Endothelial cell of umbilical vein (primary cell): ENCODE data around the gene MRNIP. TPM values are rescaled to one million over a fixed set of nuclear protein-coding genes. Genes with fewer than 3 reads are reported as not detected.

ENCODE experiments used
- BruUV-seq: library from RNA; stranded (reverse); fragments of 400-500 nt; replicated peaks from 2 replicates; lab custom pipeline; 2021; lab: Mats Ljungman, UMichigan
- CTCF ChIA-PET: fragments of 300-600, 350-600 bp; sonication (Branson Sonifier 250); formaldehyde crosslinking; loops from one replicate; lab custom pipeline; 2021; ENCODE audit warnings: antibody characterized with exemption, inconsistent platforms; lab: Charles Lee
- POLR2A ChIA-PET: fragments of 300-600, 350-600 bp; sonication (Branson Sonifier 250); formaldehyde crosslinking; loops from one replicate; lab custom pipeline; 2021; ENCODE audit warnings: antibody characterized with exemption, inconsistent platforms; lab: Charles Lee
- DNase-seq: peaks from one replicate; pipeline ENCODE4 v3.0.0-alpha.2; 2011; ENCODE audit warnings: low read depth, low spot score
- FAIRE-seq: peaks from 2 replicates; lab custom pipeline; 2011; peaks lifted over from hg19 to GRCh38; lab: Jason Lieb, UNC
- H2AFZ ChIP-seq: 2 replicates; pipeline ENCODE4 v1.6.0; 2012; ENCODE audit warnings: low read depth, low read length, control low read depth, inconsistent platforms
- H3K27ac ChIP-seq: 2 replicates; pipeline ENCODE4 v1.5.1; 2011; ENCODE audit warnings: low read depth, mild to moderate bottlenecking, control low read depth, low read length, moderate library complexity; ENCODE audit not compliant: insufficient read depth
- H3K27me3 ChIP-seq, 2 experiments: 2 replicates each; pipeline versions ENCODE4 v1.6.0 to v1.6.1; 2011; ENCODE audit warnings: low read length in 2 of 2, mixed read lengths in 1 of 2; ENCODE audit not compliant: control insufficient read depth in 2 of 2, insufficient read depth in 2 of 2
- H3K36me3 ChIP-seq, 2 experiments: 2 replicates in 1 of 2; 3 replicates in 1 of 2; pipeline ENCODE4 v1.5.1; 2011; ENCODE audit warnings: low read length in 2 of 2, mild to moderate bottlenecking in 1 of 2, moderate library complexity in 1 of 2; ENCODE audit not compliant: control insufficient read depth in 2 of 2, insufficient read depth in 2 of 2; ENCODE audit errors: extremely low read depth in 1 of 2
- H3K4me1 ChIP-seq: 3 replicates; pipeline ENCODE4 v1.5.1; 2011; ENCODE audit warnings: mild to moderate bottlenecking, low read length; ENCODE audit not compliant: control insufficient read depth, insufficient read depth; ENCODE audit errors: extremely low read depth
- H3K4me2 ChIP-seq: 2 replicates; pipeline ENCODE4 v1.6.1; 2011; ENCODE audit warnings: low read length, control low read depth, mixed read lengths; ENCODE audit not compliant: insufficient read depth
- H3K4me3 ChIP-seq, 3 experiments: fragments of 200-600 bp in 1 of 3; sonication (generic), shearing (Covaris generic) in 1 of 3; replicated peaks in 1 of 3; 2 replicates each; pipeline ENCODE4 v1.5.1; 2011 to 2016; ENCODE audit warnings: control low read depth in 3 of 3, low read length in 3 of 3, mild to moderate bottlenecking in 2 of 3, inconsistent platforms in 1 of 3, low read depth in 1 of 3, moderate library complexity in 1 of 3; ENCODE audit not compliant: insufficient read depth in 1 of 3
- H3K79me2 ChIP-seq: 2 replicates; pipeline ENCODE4 v1.6.0; 2012; ENCODE audit warnings: low read length, inconsistent platforms; ENCODE audit not compliant: control insufficient read depth, insufficient read depth
- H3K9ac ChIP-seq: replicated peaks from 2 replicates; pipeline ENCODE3; 2011; ENCODE audit warnings: low read length, control low read depth; ENCODE audit not compliant: insufficient read depth; ENCODE audit errors: extremely low read depth
- H3K9me1 ChIP-seq: replicated peaks from 3 replicates; pipeline ENCODE4 v1.6.0; 2011; ENCODE audit warnings: mild to moderate bottlenecking, low read length; ENCODE audit not compliant: control insufficient read depth, insufficient read depth; ENCODE audit errors: extremely low read depth
- H3K9me3 ChIP-seq: replicated peaks from 2 replicates; pipeline ENCODE4 v1.5.1; 2012; ENCODE audit warnings: low read length, inconsistent platforms; ENCODE audit not compliant: control insufficient read depth, insufficient read depth
- H4K20me1 ChIP-seq: replicated peaks from 2 replicates; pipeline ENCODE3; 2011; ENCODE audit warnings: mild to moderate bottlenecking, low read length; ENCODE audit not compliant: control insufficient read depth, insufficient read depth; ENCODE audit errors: extremely low read depth
- CTCF ChIP-seq, 2 donors: IDR thresholded peaks; 1 replicate in 1 of 2; 2 replicates in 1 of 2; pipeline ENCODE4 v1.5.1; 2011; ENCODE audit warnings: low read length in 2 of 2, mild to moderate bottlenecking in 2 of 2, moderate library complexity in 2 of 2, control low read depth in 1 of 2, inconsistent platforms in 1 of 2, low read depth in 1 of 2; ENCODE audit not compliant: insufficient read depth in 1 of 2; ENCODE audit errors: extremely low read depth in 1 of 2
- EZH2 ChIP-seq: IDR thresholded peaks from 2 replicates; pipeline ENCODE4 v1.6.1; 2012; ENCODE audit warnings: borderline replicate concordance, low read depth, mild to moderate bottlenecking, moderate library complexity, low read length, inconsistent platforms; ENCODE audit not compliant: severe bottlenecking
- FOS ChIP-seq: IDR thresholded peaks from 2 replicates; pipeline ENCODE4 v1.6.1; 2011; ENCODE audit warnings: mild to moderate bottlenecking, low read length, moderate library complexity, borderline replicate concordance; ENCODE audit not compliant: insufficient read depth
- GATA2 ChIP-seq: IDR thresholded peaks from 2 replicates; pipeline ENCODE4 v1.7.0; 2011; ENCODE audit warnings: low read depth, mild to moderate bottlenecking, moderate library complexity, mixed read lengths, low read length; ENCODE audit not compliant: insufficient read length, insufficient read depth
- JUN ChIP-seq: IDR thresholded peaks from 2 replicates; pipeline ENCODE4 v1.6.1; 2011; ENCODE audit warnings: borderline replicate concordance, low read depth; ENCODE audit not compliant: insufficient read length, insufficient read depth
- MAX ChIP-seq: IDR thresholded peaks from 2 replicates; pipeline ENCODE4 v1.6.1; 2011; ENCODE audit not compliant: insufficient read depth, insufficient read length
- MYC ChIP-seq: IDR thresholded peaks from one replicate; pipeline ENCODE4 v1.6.1; 2011; ENCODE audit warnings: mild to moderate bottlenecking, low read depth, low read length
- POLR2A ChIP-seq: IDR thresholded peaks from 2 replicates; pipeline ENCODE4 v1.6.1; 2012; ENCODE audit warnings: low read depth, mild to moderate bottlenecking, control low read depth, low read length
- POLR2AphosphoS5 ChIP-seq: IDR thresholded peaks from 2 replicates; pipeline ENCODE4 v1.6.1; 2012; ENCODE audit warnings: low read depth, mild to moderate bottlenecking, control low read depth, low read length, moderate library complexity; ENCODE audit not compliant: insufficient read depth
- dilution Hi-C: fragments of 300-500 bp; cut with MboI; formaldehyde crosslinking; loops from one replicate; pipeline ENCODE4 v1.15.0; 2019; ENCODE audit warnings: low sequenced_read_pairs; ENCODE audit not compliant: extremely low pct_ligation_motif_present
- intact Hi-C: fragments of 100-400 bp; cut with micrococcal nuclease; formaldehyde crosslinking; loops from one replicate; pipeline ENCODE4 v1.10.0; 2022
- polyA plus RNA-seq, 4 experiments: library from polyadenylated mRNA; depleted of rRNA in 3 of 4; stranded (reverse) in 3 of 4; unstranded in 1 of 4; fragments of >200 nt; gene quantifications; 2 replicates each; pipeline versions ENCODE4 v1.2.1 to v1.2.3, GENCODE V29; 2011 to 2012; ENCODE audit warnings: missing spikeins in 1 of 4
- total RNA-seq: library from RNA; stranded (reverse); gene quantifications from 2 replicates; pipeline ENCODE4 v1.2.3, GENCODE V29; 2021

Gene MRNIP
- total and polyA plus RNA-seq, 2 donors (not counting 3 experiments of a cell fraction or from before 2014, with no cell fraction given), result 17.1 to 19.1 TPM

GRCh38 chr5:179792612-179793467, 65.8 kb downstream of the MRNIP start:
- H3K9me3 ChIP-seq, result no peaks in the 10 kb centered on the region

More at GRCh38 chr5:179792612-179793467, 65.8 kb downstream of the MRNIP start:
- no peaks in the 10 kb centered on the region for H3K79me2 ChIP-seq
- H3K36me3 ChIP-seq, result peaks cover 0 to 3% of the 10 kb centered on the region in 2 experiments
- intact Hi-C loops, result loop anchor here (10.0 kb wide), 1 partner anchor 128 kb away; no protein-coding TSS in a partner anchor
- FAIRE-seq (no peak), DNase-seq (no peak)
- no peak overlapping the region for H3K9ac ChIP-seq
- ChIA-PET CTCF (interaction anchor here (0.6 to 8.8 kb wide), 5 partner anchors 15 to 61 kb away, joined by 3 to 103 read pairs (median 3); partner anchors contain the start of gene MAML1), POLR2A (no interaction called here)
- H2AFZ ChIP-seq, result no peak overlapping the region
- dilution Hi-C loops, result no loop called here
- BruUV-seq, result no TSS peak
- H3K4me3 ChIP-seq, result no peak overlapping the region
- TF ChIP-seq CTCF (IDR thresholded peaks at IDR 0.05; ENCODE audit: extremely low read depth in 1 of 2, insufficient read depth in 1 of 2, low read depth in 1 of 2, low read length in 2 of 2) (no peak), POLR2A (no peak), POLR2AphosphoS5 (no peak), FOS (no peak), JUN (no peak), MAX (no peak), EZH2 (no peak), MYC (no peak), GATA2 (no peak)
- no peak overlapping the region for H3K4me2 ChIP-seq
- H4K20me1 ChIP-seq, result no peaks in the 10 kb centered on the region
- H3K27ac ChIP-seq, result no peak overlapping the region
- H3K27me3 ChIP-seq, result no peaks in the 10 kb centered on the region
- H3K4me1 ChIP-seq, result peaks cover 10% of the 10 kb centered on the region
- H3K9me1 ChIP-seq, result no peaks in the 10 kb centered on the region
